Osteoblast (primary cell): ENCODE results near the gene CCSER2. TPM values are rescaled to one million over a fixed set of nuclear protein-coding genes. Genes with fewer than 3 reads are reported as not detected.

Experiments
- DNase-seq: peaks from one replicate; pipeline ENCODE4 v3.0.0; 2011; ENCODE audit warnings: low spot score, mixed read lengths; ENCODE audit not compliant: insufficient read length; ENCODE audit errors: missing footprints
- H2AFZ ChIP-seq: 2 replicates; pipeline ENCODE4 v1.6.0; 2011; ENCODE audit warnings: mild to moderate bottlenecking, low read length
- H3K27ac ChIP-seq: 2 replicates; pipeline ENCODE4 v1.5.1; 2011; ENCODE audit warnings: mild to moderate bottlenecking, low read depth, low read length, moderate library complexity
- H3K27me3 ChIP-seq: 2 replicates; pipeline ENCODE4 v1.6.0; 2012; ENCODE audit warnings: mild to moderate bottlenecking, control low read depth, inconsistent platforms, low read length, moderate library complexity; ENCODE audit not compliant: insufficient read depth
- H3K36me3 ChIP-seq: 2 replicates; pipeline ENCODE4 v1.5.1; 2011; ENCODE audit warnings: mild to moderate bottlenecking, low read length, control low read depth, moderate library complexity; ENCODE audit not compliant: insufficient read depth
- H3K4me1 ChIP-seq: 2 replicates; pipeline ENCODE4 v1.5.1; 2011; ENCODE audit warnings: mild to moderate bottlenecking, low read length, control low read depth, moderate library complexity; ENCODE audit not compliant: insufficient read depth
- H3K4me2 ChIP-seq: 2 replicates; pipeline ENCODE4 v1.6.0; 2011; ENCODE audit warnings: mild to moderate bottlenecking, low read length; ENCODE audit not compliant: insufficient read depth
- H3K4me3 ChIP-seq: fragments of 200-600 bp; sonication (generic); 3 replicates; pipeline ENCODE4 v1.5.1; 2012; ENCODE audit warnings: mild to moderate bottlenecking, low read length, inconsistent platforms; ENCODE audit not compliant: insufficient read depth
- H3K79me2 ChIP-seq: 2 replicates; pipeline ENCODE4 v1.6.0; 2012; ENCODE audit warnings: mild to moderate bottlenecking, low read length, control low read depth, inconsistent platforms; ENCODE audit not compliant: insufficient read depth
- H3K9me3 ChIP-seq: 2 replicates; pipeline ENCODE4 v1.5.1; 2011; ENCODE audit warnings: low read depth, low read length, control low read depth
- H4K20me1 ChIP-seq: 2 replicates; pipeline ENCODE4 v1.6.0; 2012; ENCODE audit warnings: mild to moderate bottlenecking, low read length, control low read depth; ENCODE audit not compliant: insufficient read depth
- CTCF ChIP-seq: IDR thresholded peaks from 2 replicates; pipeline ENCODE4 v1.5.1; 2011; ENCODE audit warnings: mild to moderate bottlenecking, low read depth, low read length, moderate library complexity; ENCODE audit errors: extremely low read depth
- total RNA-seq: library from RNA; depleted of rRNA; stranded (reverse); fragments of >200 nt; gene quantifications from 2 replicates; pipeline ENCODE4 v1.2.3, GENCODE V29; 2012

Gene CCSER2
- total RNA-seq, 1 donor = 58.3 TPM

GRCh38 chr10:84354623-84355022 is 26.2 kb downstream of the CCSER2 start:
- no peak overlapping the region for H3K4me2 ChIP-seq
- peaks cover 93% of the 10 kb centered on the region for H3K79me2 ChIP-seq
- H3K27me3 ChIP-seq = no peaks in the 10 kb centered on the region
- peaks cover 5% of the 10 kb centered on the region for H3K4me1 ChIP-seq
- no peaks in the 10 kb centered on the region for H3K9me3 ChIP-seq
- no peak overlapping the region for H3K4me3 ChIP-seq
- no peak for DNase-seq
- no peak overlapping the region for H2AFZ ChIP-seq
- peaks cover 19% of the 10 kb centered on the region for H4K20me1 ChIP-seq
- H3K36me3 ChIP-seq = no peaks in the 10 kb centered on the region
- no peak for TF ChIP-seq CTCF
- no peak overlapping the region for H3K27ac ChIP-seq

GRCh38 chr10:84355106-84355505 is 26.7 kb downstream of the CCSER2 start:
- H4K20me1 ChIP-seq = peaks cover 19% of the 10 kb centered on the region
- TF ChIP-seq CTCF = no peak
- no peaks in the 10 kb centered on the region for H3K27me3 ChIP-seq
- no peak overlapping the region for H2AFZ ChIP-seq
- H3K27ac ChIP-seq = no peak overlapping the region
- H3K9me3 ChIP-seq = no peaks in the 10 kb centered on the region
- DNase-seq = no peak
- no peaks in the 10 kb centered on the region for H3K36me3 ChIP-seq
- no peak overlapping the region for H3K4me3 ChIP-seq
- peaks cover 5% of the 10 kb centered on the region for H3K4me1 ChIP-seq
- peaks cover 92% of the 10 kb centered on the region for H3K79me2 ChIP-seq
- no peak overlapping the region for H3K4me2 ChIP-seq

GRCh38 chr10:84356928-84357327 is 28.5 kb downstream of the CCSER2 start:
- Histone ChIP-seq H3K36me3 (no peaks in the 10 kb centered on the region), H3K4me3 (no peak overlapping the region), H3K27me3 (no peaks in the 10 kb centered on the region), H3K4me1 (peaks cover 10% of the 10 kb centered on the region), H3K79me2 (peaks cover 88% of the 10 kb centered on the region), H4K20me1 (peaks cover 19% of the 10 kb centered on the region), H3K9me3 (no peaks in the 10 kb centered on the region), H3K27ac (no peak overlapping the region), H3K4me2 (no peak overlapping the region), H2AFZ (no peak overlapping the region)
- TF ChIP-seq CTCF = no peak
- no peak for DNase-seq

- no peak for DNase-seq
- no peak overlapping the region for H3K4me2 ChIP-seq
- H3K36me3 ChIP-seq = no peaks in the 10 kb centered on the region
- TF ChIP-seq CTCF = no peak
- H4K20me1 ChIP-seq = peaks cover 14% of the 10 kb centered on the region
- no peak overlapping the region for H3K27ac ChIP-seq
- H3K4me1 ChIP-seq = peaks cover 10% of the 10 kb centered on the region
- no peak overlapping the region for H3K4me3 ChIP-seq
- H3K27me3 ChIP-seq = no peaks in the 10 kb centered on the region
- H3K9me3 ChIP-seq = no peaks in the 10 kb centered on the region
- no peak overlapping the region for H2AFZ ChIP-seq
- H3K79me2 ChIP-seq = peaks cover 84% of the 10 kb centered on the region
These were observed 30.4 kb downstream of the CCSER2 start for GRCh38 chr10:84358743-84359142.
